Measurements from ENCODE around the gene TBKBP1. TPM values are rescaled to one million over a fixed set of nuclear protein-coding genes. Genes with fewer than 3 reads are reported as not detected.

TBKBP1 gene
- total RNA-seq, 1 experiment from 2014 or later, result 0.20 TPM

DNA sequence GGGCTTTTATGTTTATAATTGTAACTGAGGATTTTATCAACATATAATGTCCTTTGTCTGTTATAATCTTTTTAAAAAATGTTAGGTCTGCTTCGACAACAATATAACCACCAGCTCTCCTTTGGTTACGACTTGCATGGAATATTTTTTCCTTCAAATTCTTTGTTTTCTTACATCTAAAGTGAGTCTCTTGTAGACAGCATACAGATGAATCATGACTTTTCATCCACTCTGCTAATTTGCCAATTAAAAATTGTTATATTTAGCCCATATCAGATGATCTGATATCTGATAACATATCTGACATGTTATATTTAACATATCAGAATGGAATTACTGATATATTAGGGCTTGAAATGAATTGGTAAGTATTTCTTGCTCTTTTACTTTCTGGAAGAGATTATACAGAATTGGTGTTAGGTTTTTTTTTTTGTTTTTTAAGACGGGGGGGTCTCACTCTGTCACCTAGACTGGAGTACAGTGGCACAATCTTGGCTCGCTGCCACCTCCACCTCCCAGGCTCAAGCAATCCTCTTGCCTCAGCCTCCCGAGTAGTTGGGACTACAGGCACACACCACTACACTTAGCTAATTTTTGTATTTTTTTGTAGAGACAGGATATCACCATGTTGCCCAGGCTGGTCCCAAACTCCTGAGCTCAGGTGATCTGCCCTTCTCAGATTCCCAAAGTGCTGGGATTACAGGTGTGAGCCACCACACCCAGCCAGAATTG lies 66.6 kb downstream of the TBKBP1 start:
- DNase-seq (ENCODE audit: low spot score), result no peak

Small RNA genes within 50 kb of the gene (small RNA-seq; reads per million reads assigned to genes)
- gene AC015674.1, result not detected

Other genes with a start within 250 kb of the TBKBP1 start
- gene NPEPPS, start 163.1 kb upstream of the TBKBP1 start, total RNA-seq (2014; rRNA removed; shearing (Covaris generic)), result 38.1 and 43.5 TPM in 2 replicates
- gene KPNB1, start 44.2 kb upstream of the TBKBP1 start, total RNA-seq (2014; rRNA removed; shearing (Covaris generic)), result 219 and 232 TPM in 2 replicates
- gene TBX21, start 39.1 kb downstream of the TBKBP1 start, total RNA-seq (2014; rRNA removed; shearing (Covaris generic)), result not detected in 2 replicates
- 18.7 and 21.6 TPM in 2 replicates for gene OSBPL7, start 127.6 kb downstream of the TBKBP1 start, total RNA-seq (2014; rRNA removed; shearing (Covaris generic))
- gene MRPL10, start 137.4 kb downstream of the TBKBP1 start, total RNA-seq (2014; rRNA removed; shearing (Covaris generic)), result 47.6 and 52.9 TPM in 2 replicates
- gene LRRC46, start 137.5 kb downstream of the TBKBP1 start, total RNA-seq (2014; rRNA removed; shearing (Covaris generic)), result 0.10 TPM in 1 of 2 replicates, not detected in the other
- gene SCRN2, start 147.1 kb downstream of the TBKBP1 start, total RNA-seq (2014; rRNA removed; shearing (Covaris generic)), result 27.3 and 29.2 TPM in 2 replicates
- 11.2 and 12.5 TPM in 2 replicates for gene SP6, start 157.0 kb downstream of the TBKBP1 start, total RNA-seq (2014; rRNA removed; shearing (Covaris generic))
- gene SP2, start 202.1 kb downstream of the TBKBP1 start, total RNA-seq (2014; rRNA removed; shearing (Covaris generic)), result 6.5 and 7.9 TPM in 2 replicates
- 26.4 and 28.4 TPM in 2 replicates for gene PNPO, start 247.4 kb downstream of the TBKBP1 start, total RNA-seq (2014; rRNA removed; shearing (Covaris generic))